Lung (tissue), 12 donors: ENCODE results near the gene KIAA0232. TPM values are rescaled to one million over a fixed set of nuclear protein-coding genes. Genes with fewer than 3 reads are reported as not detected.
A peak's percentile ranks its signal among the peaks of the same experiment; 100 is the strongest.

Experiments used
- ATAC-seq: fragments of 200-7000 bp; cut with Tn5 transposase; one replicate; pipeline ENCODE4 v1.9.1; 2020; ENCODE audit warnings: moderate number of reproducible peaks; ENCODE audit not compliant: insufficient read depth, low FRiP score
- DNase-seq, 3 donors: peaks; one replicate each; pipeline ENCODE4 v3.0.0-alpha.2; 2013 to 2017
- H3K27ac ChIP-seq, 2 donors: one replicate each; pipeline ENCODE4 v1.5.1; 2013; ENCODE audit warnings: mild to moderate bottlenecking in 2 of 2, moderate library complexity in 2 of 2, control low read depth in 1 of 2, inconsistent platforms in 1 of 2, low read depth in 1 of 2, low read length in 1 of 2
- H3K27me3 ChIP-seq, 3 donors: one replicate each; pipeline ENCODE4 v1.5.1; 2013; ENCODE audit warnings: low read length in 2 of 3; ENCODE audit not compliant: control insufficient read depth in 3 of 3, insufficient read depth in 3 of 3
- H3K36me3 ChIP-seq, 4 donors: one replicate each; pipeline ENCODE4 v1.5.1; 2013; ENCODE audit warnings: low read length in 4 of 4, mild to moderate bottlenecking in 1 of 4, moderate library complexity in 1 of 4; ENCODE audit not compliant: control insufficient read depth in 4 of 4, insufficient read depth in 4 of 4
- H3K4me1 ChIP-seq, 5 donors: one replicate each; pipeline ENCODE4 v1.5.1; 2013; ENCODE audit warnings: low read length in 5 of 5, mild to moderate bottlenecking in 2 of 5, moderate library complexity in 1 of 5; ENCODE audit not compliant: control insufficient read depth in 5 of 5, insufficient read depth in 5 of 5
- H3K4me3 ChIP-seq: one replicate; pipeline ENCODE4 v1.5.1; 2013; ENCODE audit warnings: mild to moderate bottlenecking, control low read depth, moderate library complexity
- H3K9ac ChIP-seq, 2 donors: one replicate each; pipeline ENCODE4 v1.5.1; 2013; ENCODE audit warnings: low read length in 2 of 2, control low read depth in 1 of 2; ENCODE audit not compliant: insufficient read depth in 1 of 2
- H3K9me3 ChIP-seq, 4 donors: one replicate each; pipeline ENCODE4 v1.5.1; 2013; ENCODE audit warnings: low read length in 3 of 4, mild to moderate bottlenecking in 1 of 4, moderate library complexity in 1 of 4; ENCODE audit not compliant: control insufficient read depth in 4 of 4, insufficient read depth in 3 of 4
- WGBS, 2 donors: extraction: QIAGEN DNeasy Blood & Tissue Kit; methylation state at CpG; one replicate each; pipeline ENCODE4 v1.1.7; 2013; 5-methylcytosine and 5-hydroxymethylcytosine counted together
- polyA plus RNA-seq, 2 donors: library from polyadenylated mRNA; stranded (reverse); fragments of 200-250 nt; gene quantifications; one replicate each; pipeline ENCODE4 v1.2.1, GENCODE V29; 2013
- total RNA-seq, 2 donors: library from RNA; depleted of rRNA in 1 of 2; stranded (reverse); fragments of >200 nt in 1 of 2; gene quantifications; one replicate each; pipeline ENCODE4 v1.2.1, GENCODE V29; 2014 to 2021
- TF ChIP-seq, protein P1 (sequence below): IDR thresholded peaks from 2 replicates; pipeline ENCODE4 v1.5.1; 2012; ENCODE audit warnings: mild to moderate bottlenecking; ENCODE audit errors: control extremely low read depth, extremely low read depth
- donor health status: control.
- donor health status: control.
- donor health status: Bipolar disorder and iron deficiency.
- donor health status: healthy.
- donor health status: DM: yes; HTN: yes; CAD: no.

KIAA0232 gene
- total and polyA plus RNA-seq, 4 donors: 6.8 to 34.6 (median 18.7) TPM

DNA sequence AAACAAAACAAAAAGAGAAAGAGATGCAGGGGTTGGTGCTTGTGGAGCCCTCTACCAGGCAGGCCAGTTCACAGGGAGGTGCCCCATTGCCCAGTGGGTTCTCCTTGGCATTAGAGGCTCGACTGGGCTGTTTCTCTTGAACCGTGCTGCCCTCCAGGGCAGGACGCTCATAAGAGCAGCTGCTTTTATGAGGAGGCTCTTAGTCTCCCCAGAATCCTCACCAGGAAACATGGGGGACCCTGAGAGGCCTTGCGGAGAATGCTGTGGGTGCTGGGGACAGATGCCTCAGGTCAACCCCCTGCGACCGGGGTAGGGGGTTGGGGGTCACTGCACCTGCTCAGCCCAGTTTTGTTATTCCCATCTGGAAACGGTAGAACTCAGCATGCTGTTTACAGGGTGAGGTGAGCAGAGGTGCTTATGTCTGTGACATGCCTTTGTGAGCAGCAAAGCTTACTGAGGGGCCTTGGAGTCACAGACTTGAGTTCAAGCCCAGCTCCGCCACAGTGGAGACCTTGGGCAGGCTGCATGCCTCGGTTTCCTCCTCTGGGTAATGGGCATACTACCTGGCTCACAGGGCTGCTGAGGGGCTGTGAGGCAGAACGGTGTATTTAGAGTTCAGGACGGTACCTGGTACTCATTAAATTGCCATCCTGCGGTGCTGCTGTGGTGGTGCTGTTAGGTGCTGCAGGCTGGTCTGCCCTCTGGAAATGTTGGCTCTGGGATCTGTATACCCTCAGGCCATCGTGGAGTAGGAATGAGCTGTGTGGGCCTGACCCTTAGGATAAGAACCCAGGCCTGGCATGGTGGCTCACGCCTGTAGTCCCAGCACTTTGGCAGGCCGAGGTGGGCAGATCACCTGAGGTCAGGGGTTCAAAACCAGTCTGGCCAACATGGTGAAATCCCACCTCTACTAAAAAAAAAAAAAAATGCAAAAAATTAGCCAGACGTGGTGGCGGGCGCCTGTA is 132.8 kb downstream of the KIAA0232 start:
- no peak overlapping the region for H3K9ac ChIP-seq
- H3K36me3 ChIP-seq: no peaks in the 10 kb centered on the region
- peaks cover 0 to 36% (median 24%) of the 10 kb centered on the region in 5 donors for H3K4me1 ChIP-seq
- peak overlapping the region in 1 of 2 donors; percentile 62 for H3K27ac ChIP-seq
- H3K9me3 ChIP-seq: peaks cover 0 to 2% (median 0%) of the 10 kb centered on the region in 4 donors
- 94 to 96% methylated on average over 18 of the region's 18 CpGs for WGBS, 2 donors
- H3K4me3 ChIP-seq: no peak overlapping the region
- ATAC-seq (no peak), DNase-seq (no peak)
- no peaks in the 10 kb centered on the region for H3K27me3 ChIP-seq
- TF ChIP-seq, protein P1, sequence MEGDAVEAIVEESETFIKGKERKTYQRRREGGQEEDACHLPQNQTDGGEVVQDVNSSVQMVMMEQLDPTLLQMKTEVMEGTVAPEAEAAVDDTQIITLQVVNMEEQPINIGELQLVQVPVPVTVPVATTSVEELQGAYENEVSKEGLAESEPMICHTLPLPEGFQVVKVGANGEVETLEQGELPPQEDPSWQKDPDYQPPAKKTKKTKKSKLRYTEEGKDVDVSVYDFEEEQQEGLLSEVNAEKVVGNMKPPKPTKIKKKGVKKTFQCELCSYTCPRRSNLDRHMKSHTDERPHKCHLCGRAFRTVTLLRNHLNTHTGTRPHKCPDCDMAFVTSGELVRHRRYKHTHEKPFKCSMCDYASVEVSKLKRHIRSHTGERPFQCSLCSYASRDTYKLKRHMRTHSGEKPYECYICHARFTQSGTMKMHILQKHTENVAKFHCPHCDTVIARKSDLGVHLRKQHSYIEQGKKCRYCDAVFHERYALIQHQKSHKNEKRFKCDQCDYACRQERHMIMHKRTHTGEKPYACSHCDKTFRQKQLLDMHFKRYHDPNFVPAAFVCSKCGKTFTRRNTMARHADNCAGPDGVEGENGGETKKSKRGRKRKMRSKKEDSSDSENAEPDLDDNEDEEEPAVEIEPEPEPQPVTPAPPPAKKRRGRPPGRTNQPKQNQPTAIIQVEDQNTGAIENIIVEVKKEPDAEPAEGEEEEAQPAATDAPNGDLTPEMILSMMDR: no peak

DNA sequence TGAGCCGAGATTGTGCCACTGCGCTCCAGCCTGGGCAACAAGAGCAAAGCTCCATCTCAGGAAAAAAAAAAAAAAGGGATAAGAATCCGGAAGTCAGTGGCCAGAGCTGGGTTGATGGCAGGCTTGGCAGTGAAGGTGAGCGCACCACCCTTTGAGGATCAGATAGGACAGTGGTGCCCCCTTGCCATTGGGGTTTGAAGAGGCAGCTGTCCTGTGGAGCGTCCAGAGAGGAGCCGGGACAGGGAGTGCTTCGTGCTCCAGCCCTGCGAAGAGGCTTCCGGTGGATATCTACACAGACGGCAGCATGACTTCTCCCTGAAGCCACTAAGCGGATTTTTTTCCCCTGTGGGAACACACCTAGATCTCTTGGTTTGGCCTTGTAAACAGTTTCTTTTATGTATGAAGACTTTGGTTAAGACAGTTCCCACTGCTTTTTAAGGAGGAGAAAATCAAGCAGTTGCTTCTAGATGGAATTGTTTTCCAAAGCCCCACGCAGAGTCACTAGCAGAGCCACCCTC is 133.6 kb downstream of the KIAA0232 start:
- peaks cover 0 to 2% (median 0%) of the 10 kb centered on the region in 4 donors for H3K9me3 ChIP-seq
- no peak overlapping the region for H3K9ac ChIP-seq
- DNase-seq (no peak), ATAC-seq (no peak)
- WGBS, 2 donors: 89 to 92% methylated on average over 12 of the region's 12 CpGs
- TF ChIP-seq, protein P1: no peak
- H3K4me1 ChIP-seq: peaks cover 0 to 28% (median 18%) of the 10 kb centered on the region in 5 donors
- H3K27ac ChIP-seq: peak overlapping the region in 1 of 2 donors; percentile 89
- H3K36me3 ChIP-seq: no peaks in the 10 kb centered on the region
- no peaks in the 10 kb centered on the region for H3K27me3 ChIP-seq
- H3K4me3 ChIP-seq: no peak overlapping the region

DNA sequence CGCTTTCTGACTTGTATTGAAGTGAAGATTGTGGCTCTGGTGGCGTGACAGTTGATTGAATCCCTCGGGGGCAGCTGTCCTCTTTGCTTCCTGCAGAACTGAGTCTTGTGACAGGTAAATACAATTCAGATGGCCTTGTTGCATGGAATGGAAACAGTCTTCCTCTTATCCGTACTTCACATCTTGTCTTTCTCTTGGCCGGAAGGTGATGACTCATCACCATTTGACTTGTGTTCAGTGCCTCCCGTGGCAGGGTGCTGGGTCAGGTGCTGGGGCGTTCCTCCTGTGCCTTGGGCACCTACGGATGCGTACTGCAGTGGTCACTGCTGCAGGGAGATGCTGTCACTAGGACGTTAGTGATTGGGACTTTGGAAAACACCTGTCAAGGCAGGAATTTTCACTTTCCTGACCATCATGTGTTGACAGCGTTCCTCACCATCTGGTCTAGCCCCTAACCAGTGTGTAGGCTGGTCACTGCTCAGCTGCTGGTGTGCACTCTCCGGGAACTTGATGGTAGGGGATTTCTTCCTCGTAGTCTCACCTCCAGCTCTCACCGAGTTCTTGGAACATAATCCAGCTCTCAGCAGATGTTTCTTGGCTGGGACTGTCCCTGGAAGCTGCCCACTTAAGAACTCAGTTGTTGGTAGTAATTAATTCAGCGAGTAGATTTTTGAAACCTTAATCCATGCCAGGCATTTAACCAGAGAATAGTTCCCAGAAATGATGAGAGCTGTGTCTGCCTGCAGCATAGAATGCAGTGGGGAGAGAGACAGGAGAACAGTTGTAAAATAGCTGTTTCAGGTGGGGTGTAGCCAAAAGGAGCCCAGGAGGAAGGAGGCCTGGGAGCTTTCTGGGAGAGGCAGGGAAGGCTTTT is 134.3 kb downstream of the KIAA0232 start:
- H3K27me3 ChIP-seq: no peaks in the 10 kb centered on the region
- H3K9me3 ChIP-seq: peaks cover 0 to 2% (median 0%) of the 10 kb centered on the region in 4 donors
- ATAC-seq (peak; percentile 36), DNase-seq (no peak)
- TF ChIP-seq, protein P1: no peak
- H3K36me3 ChIP-seq: no peaks in the 10 kb centered on the region
- 53 to 57% methylated on average over 15 of the region's 15 CpGs for WGBS, 2 donors
- peak overlapping the region in 1 of 2 donors; percentile 89 for H3K27ac ChIP-seq
- peaks cover 0 to 25% (median 18%) of the 10 kb centered on the region in 5 donors for H3K4me1 ChIP-seq
- no peak overlapping the region for H3K9ac ChIP-seq
- no peak overlapping the region for H3K4me3 ChIP-seq
